Endothelial cell of umbilical vein (primary cell): ENCODE results near the gene EPS15. TPM values are rescaled to one million over a fixed set of nuclear protein-coding genes. Genes with fewer than 3 reads are reported as not detected.
A peak's percentile ranks its signal among the peaks of the same experiment; 100 is the strongest.

ENCODE experiments used
- BruUV-seq: library from RNA; stranded (reverse); fragments of 400-500 nt; replicated peaks from 2 replicates; lab custom pipeline; 2021; lab: Mats Ljungman, UMichigan
- CTCF ChIA-PET: fragments of 300-600, 350-600 bp; sonication (Branson Sonifier 250); formaldehyde crosslinking; loops from one replicate; lab custom pipeline; 2021; ENCODE audit warnings: antibody characterized with exemption, inconsistent platforms; lab: Charles Lee
- POLR2A ChIA-PET: fragments of 300-600, 350-600 bp; sonication (Branson Sonifier 250); formaldehyde crosslinking; loops from one replicate; lab custom pipeline; 2021; ENCODE audit warnings: antibody characterized with exemption, inconsistent platforms; lab: Charles Lee
- DNase-seq: peaks from one replicate; pipeline ENCODE4 v3.0.0-alpha.2; 2011; ENCODE audit warnings: low read depth, low spot score
- FAIRE-seq: peaks from 2 replicates; lab custom pipeline; 2011; peaks lifted over from hg19 to GRCh38; lab: Jason Lieb, UNC
- H2AFZ ChIP-seq: 2 replicates; pipeline ENCODE4 v1.6.0; 2012; ENCODE audit warnings: low read depth, low read length, control low read depth, inconsistent platforms
- H3K27ac ChIP-seq: 2 replicates; pipeline ENCODE4 v1.5.1; 2011; ENCODE audit warnings: low read depth, mild to moderate bottlenecking, control low read depth, low read length, moderate library complexity; ENCODE audit not compliant: insufficient read depth
- H3K27me3 ChIP-seq, 2 experiments: 2 replicates each; pipeline versions ENCODE4 v1.6.0 to v1.6.1; 2011; ENCODE audit warnings: low read length in 2 of 2, mixed read lengths in 1 of 2; ENCODE audit not compliant: control insufficient read depth in 2 of 2, insufficient read depth in 2 of 2
- H3K36me3 ChIP-seq, 2 experiments: 2 replicates in 1 of 2; 3 replicates in 1 of 2; pipeline ENCODE4 v1.5.1; 2011; ENCODE audit warnings: low read length in 2 of 2, mild to moderate bottlenecking in 1 of 2, moderate library complexity in 1 of 2; ENCODE audit not compliant: control insufficient read depth in 2 of 2, insufficient read depth in 2 of 2; ENCODE audit errors: extremely low read depth in 1 of 2
- H3K4me1 ChIP-seq: 3 replicates; pipeline ENCODE4 v1.5.1; 2011; ENCODE audit warnings: mild to moderate bottlenecking, low read length; ENCODE audit not compliant: control insufficient read depth, insufficient read depth; ENCODE audit errors: extremely low read depth
- H3K4me2 ChIP-seq: 2 replicates; pipeline ENCODE4 v1.6.1; 2011; ENCODE audit warnings: low read length, control low read depth, mixed read lengths; ENCODE audit not compliant: insufficient read depth
- H3K4me3 ChIP-seq, 3 experiments: fragments of 200-600 bp in 1 of 3; sonication (generic), shearing (Covaris generic) in 1 of 3; replicated peaks in 1 of 3; 2 replicates each; pipeline ENCODE4 v1.5.1; 2011 to 2016; ENCODE audit warnings: control low read depth in 3 of 3, low read length in 3 of 3, mild to moderate bottlenecking in 2 of 3, inconsistent platforms in 1 of 3, low read depth in 1 of 3, moderate library complexity in 1 of 3; ENCODE audit not compliant: insufficient read depth in 1 of 3
- H3K79me2 ChIP-seq: 2 replicates; pipeline ENCODE4 v1.6.0; 2012; ENCODE audit warnings: low read length, inconsistent platforms; ENCODE audit not compliant: control insufficient read depth, insufficient read depth
- H3K9ac ChIP-seq: replicated peaks from 2 replicates; pipeline ENCODE3; 2011; ENCODE audit warnings: low read length, control low read depth; ENCODE audit not compliant: insufficient read depth; ENCODE audit errors: extremely low read depth
- H3K9me1 ChIP-seq: replicated peaks from 3 replicates; pipeline ENCODE4 v1.6.0; 2011; ENCODE audit warnings: mild to moderate bottlenecking, low read length; ENCODE audit not compliant: control insufficient read depth, insufficient read depth; ENCODE audit errors: extremely low read depth
- H3K9me3 ChIP-seq: replicated peaks from 2 replicates; pipeline ENCODE4 v1.5.1; 2012; ENCODE audit warnings: low read length, inconsistent platforms; ENCODE audit not compliant: control insufficient read depth, insufficient read depth
- H4K20me1 ChIP-seq: replicated peaks from 2 replicates; pipeline ENCODE3; 2011; ENCODE audit warnings: mild to moderate bottlenecking, low read length; ENCODE audit not compliant: control insufficient read depth, insufficient read depth; ENCODE audit errors: extremely low read depth
- EZH2 ChIP-seq: IDR thresholded peaks from 2 replicates; pipeline ENCODE4 v1.6.1; 2012; ENCODE audit warnings: borderline replicate concordance, low read depth, mild to moderate bottlenecking, moderate library complexity, low read length, inconsistent platforms; ENCODE audit not compliant: severe bottlenecking
- FOS ChIP-seq: IDR thresholded peaks from 2 replicates; pipeline ENCODE4 v1.6.1; 2011; ENCODE audit warnings: mild to moderate bottlenecking, low read length, moderate library complexity, borderline replicate concordance; ENCODE audit not compliant: insufficient read depth
- GATA2 ChIP-seq: IDR thresholded peaks from 2 replicates; pipeline ENCODE4 v1.7.0; 2011; ENCODE audit warnings: low read depth, mild to moderate bottlenecking, moderate library complexity, mixed read lengths, low read length; ENCODE audit not compliant: insufficient read length, insufficient read depth
- JUN ChIP-seq: IDR thresholded peaks from 2 replicates; pipeline ENCODE4 v1.6.1; 2011; ENCODE audit warnings: borderline replicate concordance, low read depth; ENCODE audit not compliant: insufficient read length, insufficient read depth
- MYC ChIP-seq: IDR thresholded peaks from one replicate; pipeline ENCODE4 v1.6.1; 2011; ENCODE audit warnings: mild to moderate bottlenecking, low read depth, low read length
- POLR2A ChIP-seq: IDR thresholded peaks from 2 replicates; pipeline ENCODE4 v1.6.1; 2012; ENCODE audit warnings: low read depth, mild to moderate bottlenecking, control low read depth, low read length
- POLR2AphosphoS5 ChIP-seq: IDR thresholded peaks from 2 replicates; pipeline ENCODE4 v1.6.1; 2012; ENCODE audit warnings: low read depth, mild to moderate bottlenecking, control low read depth, low read length, moderate library complexity; ENCODE audit not compliant: insufficient read depth
- dilution Hi-C: fragments of 300-500 bp; cut with MboI; formaldehyde crosslinking; loops from one replicate; pipeline ENCODE4 v1.15.0; 2019; ENCODE audit warnings: low sequenced_read_pairs; ENCODE audit not compliant: extremely low pct_ligation_motif_present
- intact Hi-C: fragments of 100-400 bp; cut with micrococcal nuclease; formaldehyde crosslinking; loops from one replicate; pipeline ENCODE4 v1.10.0; 2022
- polyA plus RNA-seq, 4 experiments: library from polyadenylated mRNA; depleted of rRNA in 3 of 4; stranded (reverse) in 3 of 4; unstranded in 1 of 4; fragments of >200 nt; gene quantifications; 2 replicates each; pipeline versions ENCODE4 v1.2.1 to v1.2.3, GENCODE V29; 2011 to 2012; ENCODE audit warnings: missing spikeins in 1 of 4
- total RNA-seq: library from RNA; stranded (reverse); gene quantifications from 2 replicates; pipeline ENCODE4 v1.2.3, GENCODE V29; 2021
- TF ChIP-seq, protein P1 (sequence below): IDR thresholded peaks from 2 replicates; pipeline ENCODE4 v1.6.1; 2011; ENCODE audit not compliant: insufficient read depth, insufficient read length
- TF ChIP-seq, protein P2 (sequence below), 2 donors: IDR thresholded peaks; 1 replicate in 1 of 2; 2 replicates in 1 of 2; pipeline ENCODE4 v1.5.1; 2011; ENCODE audit warnings: low read length in 2 of 2, mild to moderate bottlenecking in 2 of 2, moderate library complexity in 2 of 2, control low read depth in 1 of 2, inconsistent platforms in 1 of 2, low read depth in 1 of 2; ENCODE audit not compliant: insufficient read depth in 1 of 2; ENCODE audit errors: extremely low read depth in 1 of 2

Gene EPS15
- total and polyA plus RNA-seq, 2 donors (not counting 3 experiments of a cell fraction or from before 2014, with no cell fraction given): 15.4 to 44.8 TPM

DNA sequence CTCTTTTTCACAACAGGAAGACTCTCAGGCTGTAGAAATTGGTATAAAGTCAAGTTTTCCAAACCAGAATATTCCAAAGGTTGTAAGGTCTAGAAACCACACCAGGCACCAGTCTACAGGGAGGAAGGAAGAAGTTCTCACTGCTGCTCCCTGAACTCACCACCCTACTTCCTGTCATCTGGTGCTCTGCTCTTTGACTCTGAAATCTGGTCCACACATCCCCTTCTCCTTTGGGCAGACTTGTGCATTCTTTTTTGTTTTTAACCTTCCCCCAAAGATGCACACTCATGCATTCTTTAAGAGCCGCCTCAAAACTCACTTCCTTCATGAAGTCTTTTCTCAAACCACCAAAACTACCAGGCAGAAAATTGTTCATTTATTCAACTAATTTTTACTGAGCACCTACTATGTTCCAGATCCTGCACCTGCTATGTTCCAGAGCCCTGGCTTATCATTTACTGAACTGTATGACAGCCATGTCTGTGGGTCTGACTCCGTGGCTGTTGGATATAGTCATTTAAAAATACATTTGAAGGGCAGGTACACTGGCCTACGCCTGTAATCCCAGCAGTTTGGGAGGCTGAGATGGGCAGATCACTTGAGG, 30.1 kb upstream of the EPS15 start:
- no peak for TF ChIP-seq FOS
- peak; percentile 27 for TF ChIP-seq POLR2A
- TF ChIP-seq GATA2: peak; percentile 32
- TF ChIP-seq, protein P1, sequence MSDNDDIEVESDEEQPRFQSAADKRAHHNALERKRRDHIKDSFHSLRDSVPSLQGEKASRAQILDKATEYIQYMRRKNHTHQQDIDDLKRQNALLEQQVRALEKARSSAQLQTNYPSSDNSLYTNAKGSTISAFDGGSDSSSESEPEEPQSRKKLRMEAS: no peak
- TF ChIP-seq, protein P2, sequence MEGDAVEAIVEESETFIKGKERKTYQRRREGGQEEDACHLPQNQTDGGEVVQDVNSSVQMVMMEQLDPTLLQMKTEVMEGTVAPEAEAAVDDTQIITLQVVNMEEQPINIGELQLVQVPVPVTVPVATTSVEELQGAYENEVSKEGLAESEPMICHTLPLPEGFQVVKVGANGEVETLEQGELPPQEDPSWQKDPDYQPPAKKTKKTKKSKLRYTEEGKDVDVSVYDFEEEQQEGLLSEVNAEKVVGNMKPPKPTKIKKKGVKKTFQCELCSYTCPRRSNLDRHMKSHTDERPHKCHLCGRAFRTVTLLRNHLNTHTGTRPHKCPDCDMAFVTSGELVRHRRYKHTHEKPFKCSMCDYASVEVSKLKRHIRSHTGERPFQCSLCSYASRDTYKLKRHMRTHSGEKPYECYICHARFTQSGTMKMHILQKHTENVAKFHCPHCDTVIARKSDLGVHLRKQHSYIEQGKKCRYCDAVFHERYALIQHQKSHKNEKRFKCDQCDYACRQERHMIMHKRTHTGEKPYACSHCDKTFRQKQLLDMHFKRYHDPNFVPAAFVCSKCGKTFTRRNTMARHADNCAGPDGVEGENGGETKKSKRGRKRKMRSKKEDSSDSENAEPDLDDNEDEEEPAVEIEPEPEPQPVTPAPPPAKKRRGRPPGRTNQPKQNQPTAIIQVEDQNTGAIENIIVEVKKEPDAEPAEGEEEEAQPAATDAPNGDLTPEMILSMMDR (IDR thresholded peaks at IDR 0.05; ENCODE audit: extremely low read depth in 1 of 2, insufficient read depth in 1 of 2, low read depth in 1 of 2, low read length in 2 of 2): no peak
- TF ChIP-seq EZH2: no peak
- TF ChIP-seq MYC: no peak
- peak; percentile 71 for TF ChIP-seq POLR2AphosphoS5
- no peak for TF ChIP-seq JUN
- FAIRE-seq: peak; percentile 87
- ChIA-PET POLR2A (no interaction called here), CTCF (interaction anchor here (0.6 to 1.2 kb wide), 3 partner anchors 9 to 63 kb away, joined by 3 to 4 read pairs (median 3); no protein-coding TSS in a partner anchor)
- BruUV-seq: no TSS peak
- Histone ChIP-seq H3K36me3 (no peaks in the 10 kb centered on the region), H3K4me3 (no peak overlapping the region), H2AFZ (peak overlapping the region; percentile 67), H3K9me1 (no peaks in the 10 kb centered on the region), H3K9ac (no peak overlapping the region), H3K4me2 (peak overlapping the region; percentile 30), H3K27ac (peak overlapping the region; percentile 10), H4K20me1 (no peaks in the 10 kb centered on the region), H3K79me2 (no peaks in the 10 kb centered on the region), H3K27me3 (no peaks in the 10 kb centered on the region), H3K9me3 (no peaks in the 10 kb centered on the region), H3K4me1 (peaks cover 21% of the 10 kb centered on the region)
- DNase-seq: peak; percentile 74
- intact Hi-C loops: loop anchor here (5.0 kb wide), 1 partner anchor 1177 kb away; no protein-coding TSS in a partner anchor
- dilution Hi-C loops: no loop called here
